GM12878 (cell line): ENCODE results near the gene USP15. TPM values are rescaled to one million over a fixed set of nuclear protein-coding genes. Genes with fewer than 3 reads are reported as not detected.

Experiments
- ATAC-seq: fragments of 200-7000 bp; cut with Tn5 transposase; 3 replicates; pipeline ENCODE4 v1.9.1; 2020; ENCODE audit warnings: mild to moderate bottlenecking, moderate library complexity
- BruUV-seq: library from RNA; stranded (reverse); fragments of 400-500 nt; replicated peaks from 2 replicates; lab custom pipeline; 2021; lab: Mats Ljungman, UMichigan
- CTCF ChIA-PET: fragments of 300-600 bp; sonication (Branson Sonifier 250); formaldehyde crosslinking; extraction: SDS; loops from one replicate; lab custom pipeline; 2021; ENCODE audit warnings: inconsistent platforms; lab: Yijun Ruan, JAX
- POLR2A ChIA-PET: fragments of 350-600 bp; formaldehyde crosslinking; extraction: SDS; loops from one replicate; lab custom pipeline; 2021; ENCODE audit warnings: inconsistent platforms; lab: Charles Lee
- RAD21 ChIA-PET: fragments of 300-600 bp; sonication (Branson Sonifier 250); formaldehyde crosslinking; loops from one replicate; lab custom pipeline; 2023; ENCODE audit warnings: antibody characterized with exemption; ENCODE audit not compliant: unreplicated experiment; lab: Charles Lee
- SMC1A ChIA-PET: fragments of 300-600 bp; sonication (Branson Sonifier 250); formaldehyde crosslinking; loops from one replicate; lab custom pipeline; 2023; ENCODE audit not compliant: unreplicated experiment, uncharacterized antibody; lab: Charles Lee
- DNase-seq: peaks from one replicate; pipeline ENCODE4 v3.0.0-alpha.2; 2011; ENCODE audit warnings: low read depth, low spot score
- FAIRE-seq: peaks from 3 replicates; lab custom pipeline; 2011; peaks lifted over from hg19 to GRCh38; lab: Jason Lieb, UNC
- H2AFZ ChIP-seq: 2 replicates; pipeline ENCODE4 v1.6.0; 2011; ENCODE audit warnings: low read depth, low read length, control low read depth; ENCODE audit not compliant: control insufficient read depth
- H3K27ac ChIP-seq: 2 replicates; pipeline ENCODE4 v1.5.1; 2011; ENCODE audit warnings: control low read depth; ENCODE audit not compliant: control insufficient read depth, insufficient read depth
- H3K27me3 ChIP-seq, 2 experiments: replicated peaks in 1 of 2; 2 replicates each; pipeline versions ENCODE4 v1.6.0 to v1.6.1; 2011; ENCODE audit warnings: low read length in 1 of 2; ENCODE audit not compliant: control insufficient read depth in 2 of 2, insufficient read depth in 2 of 2
- H3K36me3 ChIP-seq, 2 experiments: 2 replicates each; pipeline ENCODE4 v1.5.1; 2011; ENCODE audit warnings: low read length in 1 of 2; ENCODE audit not compliant: control insufficient read depth in 2 of 2, insufficient read depth in 2 of 2
- H3K4me1 ChIP-seq: 2 replicates; pipeline ENCODE4 v1.6.1; 2011; ENCODE audit warnings: mild to moderate bottlenecking, low read length, moderate library complexity, mixed read lengths; ENCODE audit not compliant: control insufficient read depth, insufficient read depth
- H3K4me2 ChIP-seq: 2 replicates; pipeline ENCODE4 v1.6.0; 2011; ENCODE audit warnings: control low read depth; ENCODE audit not compliant: control insufficient read depth, insufficient read depth
- H3K4me3 ChIP-seq: fragments of 200-600 bp; sonication (generic); 2 replicates; pipeline ENCODE4 v1.5.1; 2016
- H3K79me2 ChIP-seq: 2 replicates; pipeline ENCODE4 v1.6.0; 2011; ENCODE audit warnings: low read length; ENCODE audit not compliant: control insufficient read depth, insufficient read depth
- H3K9ac ChIP-seq: 2 replicates; pipeline ENCODE4 v1.8.0; 2011; ENCODE audit warnings: low read length, control low read depth, mixed read lengths; ENCODE audit not compliant: control insufficient read depth, insufficient read depth
- H3K9me3 ChIP-seq: replicated peaks from 3 replicates; pipeline ENCODE4 v1.5.1; 2011; ENCODE audit warnings: mild to moderate bottlenecking, low read length; ENCODE audit not compliant: control insufficient read depth, insufficient read depth
- H4K20me1 ChIP-seq: 2 replicates; pipeline ENCODE4 v1.6.0; 2011; ENCODE audit not compliant: control insufficient read depth, insufficient read depth
- CHD2 ChIP-seq: IDR thresholded peaks from 2 replicates; pipeline ENCODE4 v1.6.1; 2011; ENCODE audit warnings: low read depth, low read length, improper control_type of control experiment, borderline replicate concordance
- IRF3 ChIP-seq: fragments of 450-650 bp; IDR thresholded peaks from 2 replicates; pipeline ENCODE4 v1.6.1; 2014; ENCODE audit warnings: mild to moderate bottlenecking
- LARP7 ChIP-seq: fragments of 450-650 bp; IDR thresholded peaks from 2 replicates; pipeline ENCODE4 v1.6.1; 2017; ENCODE audit warnings: mild to moderate bottlenecking
- MTA2 ChIP-seq: fragments of 450-650 bp; IDR thresholded peaks from 2 replicates; pipeline ENCODE4 v1.6.1; 2016; ENCODE audit warnings: low read depth, mild to moderate bottlenecking, moderate library complexity
- PAX8 ChIP-seq: fragments of 450-650 bp; IDR thresholded peaks from 2 replicates; pipeline ENCODE4 v1.6.1; 2017; ENCODE audit warnings: mild to moderate bottlenecking, moderate library complexity
- PRDM15 ChIP-seq: fragments of 450-650 bp; formaldehyde crosslinking; IDR thresholded peaks from 2 replicates; pipeline ENCODE4 v1.4.0; 2020; ENCODE audit warnings: mild to moderate bottlenecking, moderate library complexity
- RAD21 ChIP-seq: IDR thresholded peaks from 2 replicates; pipeline ENCODE4 v1.6.1; 2011; ENCODE audit warnings: mild to moderate bottlenecking, low read depth, low read length, moderate library complexity; ENCODE audit not compliant: insufficient read depth
- RELB ChIP-seq: fragments of 450-650 bp; IDR thresholded peaks from 2 replicates; pipeline ENCODE4 v1.6.1; 2017; ENCODE audit warnings: low read depth, mild to moderate bottlenecking, moderate library complexity
- SIX5 ChIP-seq: IDR thresholded peaks from 2 replicates; pipeline ENCODE4 v1.6.1; 2011; ENCODE audit warnings: mild to moderate bottlenecking, low read depth, low read length, moderate library complexity; ENCODE audit not compliant: severe bottlenecking
- SPI1 ChIP-seq: IDR thresholded peaks from 2 replicates; pipeline ENCODE4 v1.6.1; 2011; ENCODE audit warnings: low read depth, mild to moderate bottlenecking, low read length, moderate library complexity, borderline replicate concordance; ENCODE audit not compliant: insufficient read depth
- SREBF1 ChIP-seq: IDR thresholded peaks from 2 replicates; pipeline ENCODE4 v1.6.1; 2012; ENCODE audit warnings: mild to moderate bottlenecking, low read length
- ZBTB40 ChIP-seq: fragments of 450-650 bp; IDR thresholded peaks from 2 replicates; pipeline ENCODE4 v1.6.1; 2016; ENCODE audit warnings: mild to moderate bottlenecking, moderate library complexity, borderline replicate concordance
- ZNF24 ChIP-seq: fragments of 450-650 bp; IDR thresholded peaks from 2 replicates; pipeline ENCODE4 v1.6.1; 2017; ENCODE audit warnings: antibody characterized with exemption, mild to moderate bottlenecking
- ZNF622 ChIP-seq: fragments of 450-650 bp; IDR thresholded peaks from 2 replicates; pipeline ENCODE4 v1.6.1; 2017; ENCODE audit warnings: mild to moderate bottlenecking, inconsistent platforms
- WGBS: methylation state at CpG from one replicate; pipeline ENCODE4 v1.1.6; 2016; ENCODE audit warnings: low lambda C conversion rate; ENCODE audit not compliant: insufficient replicate concordance, insufficient coverage; ENCODE audit errors: missing lambda C conversion rate; 5-methylcytosine and 5-hydroxymethylcytosine counted together
- in situ Hi-C: fragments of 300-500 bp; cut with MboI; formaldehyde crosslinking; loops from 9 replicates; pipeline ENCODE4 v1.14.3; 2018; ENCODE audit warnings: mixed read lengths
- intact Hi-C: fragments of 100-400 bp; cut with micrococcal nuclease; formaldehyde crosslinking; loops from one replicate; pipeline ENCODE4 v1.14.2; 2022; ENCODE audit not compliant: unreplicated experiment
- polyA plus RNA-seq, 11 experiments: library from polyadenylated mRNA; depleted of rRNA in 4 of 11; unstranded in 6 of 11; stranded (reverse) in 5 of 11; fragments of >200 nt; fragmentation: Nextera tagmentation in 4 of 11; fragmentation: Illumina TruSeq in 1 of 11; extraction: Ambion mirVana in 4 of 11; extraction: Trizol in 1 of 11; gene quantifications; 1 replicate in 1 of 11; 2 replicates in 10 of 11; pipeline versions ENCODE4 v1.2.1 to v1.2.3, GENCODE V29; 2011 to 2016; ENCODE audit warnings: inconsistent platforms in 2 of 11, missing spikeins in 2 of 11, low read depth in 1 of 11
- total RNA-seq, 4 experiments: library from RNA; depleted of rRNA in 3 of 4; stranded (reverse); fragments of >200 nt in 3 of 4; fragmentation: Illumina TruSeq in 1 of 4; extraction: Trizol in 1 of 4; gene quantifications; 2 replicates each; pipeline versions ENCODE4 v1.2.1 to v1.2.3, GENCODE V29; 2013 to 2021

The USP15 gene
- total and polyA plus RNA-seq, 10 of the 15 experiments (the other 5 are each of a cell fraction or from before 2014, with no cell fraction given): 57.6 to 101 (median 90.2) TPM

GRCh38 chr12:62267026-62267425, 6.8 kb downstream of the USP15 start:
- Histone ChIP-seq H3K27me3 (no peaks in the 10 kb centered on the region), H3K4me2 (peak overlapping the region; percentile 49), H3K4me3 (peak overlapping the region; percentile 12; the same call in 1 of the 2 replicates), H4K20me1 (no peaks in the 10 kb centered on the region), H3K9ac (no peak overlapping the region), H3K9me3 (no peaks in the 10 kb centered on the region; the same call in 2 of the 3 replicates), H3K4me1 (peaks cover 27% of the 10 kb centered on the region), H3K27ac (no peak overlapping the region; the same call in 1 of the 2 replicates), H2AFZ (no peak overlapping the region), H3K36me3 (no peaks in the 10 kb centered on the region; a peak in 1 of 4 replicates), H3K79me2 (peaks cover 100% of the 10 kb centered on the region)
- CTCF ChIA-PET: interaction anchor here (1.2 to 1.7 kb wide), 2 partner anchors 10 to 23 kb away, joined by 3 to 4 read pairs; no protein-coding TSS in a partner anchor
- SMC1A ChIA-PET: interaction anchor here (0.8 to 3.2 kb wide), 8 partner anchors 9 to 49 kb away, joined by 3 to 15 read pairs (median 5); no protein-coding TSS in a partner anchor
- POLR2A ChIA-PET: no interaction called here
- in situ Hi-C loops: no loop called here
- whole genome bisulfite sequencing: 80% methylated on average over 2 of the region's 2 CpGs
- RAD21 ChIA-PET: interaction anchor here (1.1 to 3.9 kb wide), 2 partner anchors 17 to 339 kb away, joined by 3 to 21 read pairs; no protein-coding TSS in a partner anchor
- intact Hi-C loops: loop anchor here (10.0 kb wide), 2 partner anchors 208 to 538 kb away; no protein-coding TSS in a partner anchor
- no peak for DNase-seq
- no peak for FAIRE-seq
- ATAC-seq: no peak
- no TSS peak for BruUV-seq
- no peak for TF ChIP-seq RELB
- TF ChIP-seq CHD2: no peak
- TF ChIP-seq IRF3: no peak
- no peak for TF ChIP-seq ZNF24
- no peak for TF ChIP-seq PAX8
- TF ChIP-seq SIX5: no peak
- no peak for TF ChIP-seq RAD21
- no peak for TF ChIP-seq PRDM15 (CRISPR knock-in tag)
- TF ChIP-seq SPI1: no peak
- TF ChIP-seq SREBF1: no peak
- TF ChIP-seq LARP7: no peak
- no peak for TF ChIP-seq MTA2
- TF ChIP-seq ZBTB40: no peak
- no peak for TF ChIP-seq ZNF622
